ENCODE data around the gene TUBB8. TPM values are rescaled to one million over a fixed set of nuclear protein-coding genes. Genes with fewer than 3 reads are reported as not detected.

The TUBB8 gene
- total and polyA plus RNA-seq, 2 donors (not counting 3 experiments of a cell fraction or from before 2014, with no cell fraction given): 0.18 TPM; not detected in 1

DNA sequence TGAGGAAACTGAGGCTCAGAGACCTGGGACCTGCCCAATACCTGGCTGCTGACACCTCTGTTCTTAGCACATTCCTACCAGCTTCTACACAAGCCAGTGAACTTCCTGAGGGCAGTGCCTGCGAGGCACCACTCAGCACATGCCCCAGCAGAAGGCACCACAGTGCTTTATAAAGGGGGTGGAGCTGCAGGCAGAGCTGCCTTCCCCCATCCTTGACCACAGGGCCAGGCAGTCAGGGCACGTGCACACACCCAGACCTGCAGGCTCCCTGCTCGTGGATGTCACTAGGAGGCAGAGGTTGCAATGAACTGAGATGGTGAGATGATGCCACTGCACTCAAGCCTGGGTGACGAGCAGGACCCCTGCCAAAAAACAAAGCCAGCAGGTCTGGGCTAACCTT lies 39.2 kb upstream of the TUBB8 start:
- Histone ChIP-seq H3K9me3 (replicated peaks; ENCODE audit: control insufficient read depth, insufficient read depth, low read length) (no peaks in the 10 kb centered on the region), H4K20me1 (replicated peaks; ENCODE audit: control insufficient read depth, extremely low read depth, insufficient read depth, low read length) (no peaks in the 10 kb centered on the region), H2AFZ (ENCODE audit: low read depth, low read length) (no peak overlapping the region), H3K36me3 (ENCODE audit: control insufficient read depth in 2 of 2, extremely low read depth in 1 of 2, insufficient read depth in 2 of 2, low read length in 2 of 2) (no peaks in the 10 kb centered on the region), H3K79me2 (ENCODE audit: control insufficient read depth, insufficient read depth, low read length) (no peaks in the 10 kb centered on the region), H3K27me3 (ENCODE audit: control insufficient read depth in 2 of 2, insufficient read depth in 2 of 2, low read length in 2 of 2) (peaks cover 3 to 11% of the 10 kb centered on the region in 2 experiments), H3K4me2 (ENCODE audit: insufficient read depth, low read length) (no peak overlapping the region), H3K9ac (replicated peaks; ENCODE audit: extremely low read depth, insufficient read depth, low read length) (no peak overlapping the region), H3K4me1 (ENCODE audit: control insufficient read depth, extremely low read depth, insufficient read depth, low read length) (no peaks in the 10 kb centered on the region), H3K4me3 (replicated peaks in 1 of 3; ENCODE audit: insufficient read depth in 1 of 3, low read depth in 1 of 3, low read length in 3 of 3) (no peak overlapping the region), H3K27ac (ENCODE audit: insufficient read depth, low read depth, low read length) (no peak overlapping the region), H3K9me1 (replicated peaks; ENCODE audit: control insufficient read depth, extremely low read depth, insufficient read depth, low read length) (no peaks in the 10 kb centered on the region)
- dilution Hi-C loops (cut with MboI; ENCODE audit: extremely low pct_ligation_motif_present, low sequenced_read_pairs) (no loop called here), intact Hi-C loops (cut with micrococcal nuclease) (no loop called here)
- TF ChIP-seq MYC (IDR thresholded peaks at IDR 0.05; ENCODE audit: low read depth, low read length) (no peak), FOS (IDR thresholded peaks at IDR 0.05; ENCODE audit: borderline replicate concordance, insufficient read depth, low read length) (no peak), GATA2 (IDR thresholded peaks at IDR 0.05; ENCODE audit: insufficient read depth, insufficient read length, low read depth, low read length) (no peak), POLR2AphosphoS5 (IDR thresholded peaks at IDR 0.05; ENCODE audit: insufficient read depth, low read depth, low read length) (no peak), POLR2A (IDR thresholded peaks at IDR 0.05; ENCODE audit: low read depth, low read length) (no peak), JUN (IDR thresholded peaks at IDR 0.05; ENCODE audit: borderline replicate concordance, insufficient read depth, insufficient read length, low read depth) (no peak), EZH2 (IDR thresholded peaks at IDR 0.05; ENCODE audit: borderline replicate concordance, low read depth, low read length, severe bottlenecking) (no peak)
- TF ChIP-seq, protein P1, sequence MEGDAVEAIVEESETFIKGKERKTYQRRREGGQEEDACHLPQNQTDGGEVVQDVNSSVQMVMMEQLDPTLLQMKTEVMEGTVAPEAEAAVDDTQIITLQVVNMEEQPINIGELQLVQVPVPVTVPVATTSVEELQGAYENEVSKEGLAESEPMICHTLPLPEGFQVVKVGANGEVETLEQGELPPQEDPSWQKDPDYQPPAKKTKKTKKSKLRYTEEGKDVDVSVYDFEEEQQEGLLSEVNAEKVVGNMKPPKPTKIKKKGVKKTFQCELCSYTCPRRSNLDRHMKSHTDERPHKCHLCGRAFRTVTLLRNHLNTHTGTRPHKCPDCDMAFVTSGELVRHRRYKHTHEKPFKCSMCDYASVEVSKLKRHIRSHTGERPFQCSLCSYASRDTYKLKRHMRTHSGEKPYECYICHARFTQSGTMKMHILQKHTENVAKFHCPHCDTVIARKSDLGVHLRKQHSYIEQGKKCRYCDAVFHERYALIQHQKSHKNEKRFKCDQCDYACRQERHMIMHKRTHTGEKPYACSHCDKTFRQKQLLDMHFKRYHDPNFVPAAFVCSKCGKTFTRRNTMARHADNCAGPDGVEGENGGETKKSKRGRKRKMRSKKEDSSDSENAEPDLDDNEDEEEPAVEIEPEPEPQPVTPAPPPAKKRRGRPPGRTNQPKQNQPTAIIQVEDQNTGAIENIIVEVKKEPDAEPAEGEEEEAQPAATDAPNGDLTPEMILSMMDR (IDR thresholded peaks at IDR 0.05; ENCODE audit: extremely low read depth in 1 of 2, insufficient read depth in 1 of 2, low read depth in 1 of 2, low read length in 2 of 2): no peak
- TF ChIP-seq, protein P2, sequence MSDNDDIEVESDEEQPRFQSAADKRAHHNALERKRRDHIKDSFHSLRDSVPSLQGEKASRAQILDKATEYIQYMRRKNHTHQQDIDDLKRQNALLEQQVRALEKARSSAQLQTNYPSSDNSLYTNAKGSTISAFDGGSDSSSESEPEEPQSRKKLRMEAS (IDR thresholded peaks at IDR 0.05; ENCODE audit: insufficient read depth, insufficient read length): no peak
- FAIRE-seq (no peak), DNase-seq (ENCODE audit: low read depth, low spot score) (no peak)
- POLR2A ChIA-PET: no interaction called here
- CTCF ChIA-PET: interaction anchor here (2.0 kb wide), 1 partner anchor 14 kb away, joined by 6 read pairs; no protein-coding TSS in a partner anchor
- BruUV-seq (replicated peaks): no TSS peak
